ENCODE measurements around the gene CENPP. TPM values are rescaled to one million over a fixed set of nuclear protein-coding genes. Genes with fewer than 3 reads are reported as not detected.
A peak's percentile ranks its signal among the peaks of the same experiment; 100 is the strongest.

The CENPP gene
- total RNA-seq, 1 donor from 2014 or later, result 1.9 TPM

- Histone ChIP-seq H3K36me3 (ENCODE audit: insufficient read depth, low read length) (peaks cover 13% of the 10 kb centered on the region), H3K4me1 (ENCODE audit: insufficient read depth, low read length) (peaks cover 10% of the 10 kb centered on the region), H3K4me2 (ENCODE audit: low read length) (no peak overlapping the region), H3K9ac (ENCODE audit: low read length) (no peak overlapping the region), H3K79me2 (ENCODE audit: insufficient read depth, low read length) (peaks cover 27% of the 10 kb centered on the region), H4K20me1 (ENCODE audit: insufficient read depth, low read length) (peaks cover 51% of the 10 kb centered on the region), H3K4me3 (ENCODE audit: insufficient read depth, low read depth, low read length) (no peak overlapping the region), H3K27me3 (ENCODE audit: insufficient read depth, low read length) (no peaks in the 10 kb centered on the region), H3K9me3 (ENCODE audit: insufficient read depth, low read depth, low read length) (no peaks in the 10 kb centered on the region), H3K27ac (ENCODE audit: low read depth, low read length) (no peak overlapping the region), H2AFZ (ENCODE audit: low read depth, low read length) (no peak overlapping the region)
- no peak overlapping the region for H3K4me3 Mint-ChIP-seq (ENCODE audit: unreplicated experiment)
- H3K27ac Mint-ChIP-seq (ENCODE audit: unreplicated experiment), result no peak overlapping the region
- no peak for DNase-seq (ENCODE audit: low read depth)
- no peaks in the 10 kb centered on the region for H3K27me3 Mint-ChIP-seq (ENCODE audit: low read depth, unreplicated experiment)
- H3K4me1 Mint-ChIP-seq (ENCODE audit: low read depth, unreplicated experiment), result peaks cover 2% of the 10 kb centered on the region
- no peak for FAIRE-seq
- H3K9me3 Mint-ChIP-seq (ENCODE audit: unreplicated experiment), result no peaks in the 10 kb centered on the region
- H3K36me3 Mint-ChIP-seq (ENCODE audit: low read depth, unreplicated experiment), result peaks cover 38% of the 10 kb centered on the region
- no peak for TF ChIP-seq CTCF (IDR thresholded peaks at IDR 0.05; ENCODE audit: insufficient read depth, low read depth, low read length)
- TF ChIP-seq EZH2 (IDR thresholded peaks at IDR 0.05; ENCODE audit: insufficient read depth, low read length), result no peak
Measured at GRCh38 chr9:92652461-92652860, 326.7 kb downstream of the CENPP start.

- H3K4me3 ChIP-seq (ENCODE audit: insufficient read depth, low read depth, low read length), result no peak overlapping the region
- peak overlapping the region; percentile 82 for H3K27ac ChIP-seq (ENCODE audit: low read depth, low read length)
- H3K9ac ChIP-seq (ENCODE audit: low read length), result peak overlapping the region; percentile 60
- H2AFZ ChIP-seq (ENCODE audit: low read depth, low read length), result no peak overlapping the region
- Mint-ChIP-seq H3K4me1 (ENCODE audit: low read depth, unreplicated experiment) (peaks cover 3% of the 10 kb centered on the region), H3K27ac (ENCODE audit: unreplicated experiment) (no peak overlapping the region), H3K36me3 (ENCODE audit: low read depth, unreplicated experiment) (peaks cover 31% of the 10 kb centered on the region), H3K27me3 (ENCODE audit: low read depth, unreplicated experiment) (no peaks in the 10 kb centered on the region), H3K9me3 (ENCODE audit: unreplicated experiment) (no peaks in the 10 kb centered on the region), H3K4me3 (ENCODE audit: unreplicated experiment) (no peak overlapping the region)
- FAIRE-seq, result no peak
- TF ChIP-seq EZH2 (IDR thresholded peaks at IDR 0.05; ENCODE audit: insufficient read depth, low read length), result no peak
- no peak for TF ChIP-seq CTCF (IDR thresholded peaks at IDR 0.05; ENCODE audit: insufficient read depth, low read depth, low read length)
- no peaks in the 10 kb centered on the region for H3K27me3 ChIP-seq (ENCODE audit: insufficient read depth, low read length)
- no peaks in the 10 kb centered on the region for H3K9me3 ChIP-seq (ENCODE audit: insufficient read depth, low read depth, low read length)
- peaks cover 10% of the 10 kb centered on the region for H3K4me1 ChIP-seq (ENCODE audit: insufficient read depth, low read length)
- no peak for DNase-seq (ENCODE audit: low read depth)
- H4K20me1 ChIP-seq (ENCODE audit: insufficient read depth, low read length), result peaks cover 72% of the 10 kb centered on the region
- H3K79me2 ChIP-seq (ENCODE audit: insufficient read depth, low read length), result peaks cover 44% of the 10 kb centered on the region
- H3K36me3 ChIP-seq (ENCODE audit: insufficient read depth, low read length), result peaks cover 3% of the 10 kb centered on the region
- H3K4me2 ChIP-seq (ENCODE audit: low read length), result peak overlapping the region; percentile 52
Measured at GRCh38 chr9:92654481-92655301, 328.9 kb downstream of the CENPP start.

- no peak overlapping the region for H3K4me2 ChIP-seq (ENCODE audit: low read length)
- H4K20me1 ChIP-seq (ENCODE audit: insufficient read depth, low read length), result peaks cover 77% of the 10 kb centered on the region
- Mint-ChIP-seq H3K27ac (ENCODE audit: unreplicated experiment) (peak overlapping the region; percentile 10), H3K36me3 (ENCODE audit: low read depth, unreplicated experiment) (peaks cover 32% of the 10 kb centered on the region), H3K4me1 (ENCODE audit: low read depth, unreplicated experiment) (peaks cover 9% of the 10 kb centered on the region), H3K27me3 (ENCODE audit: low read depth, unreplicated experiment) (no peaks in the 10 kb centered on the region), H3K9me3 (ENCODE audit: unreplicated experiment) (no peaks in the 10 kb centered on the region), H3K4me3 (ENCODE audit: unreplicated experiment) (no peak overlapping the region)
- DNase-seq (ENCODE audit: low read depth), result no peak
- TF ChIP-seq CTCF (IDR thresholded peaks at IDR 0.05; ENCODE audit: insufficient read depth, low read depth, low read length), result no peak
- no peak for TF ChIP-seq EZH2 (IDR thresholded peaks at IDR 0.05; ENCODE audit: insufficient read depth, low read length)
- FAIRE-seq, result no peak
- no peak overlapping the region for H3K4me3 ChIP-seq (ENCODE audit: insufficient read depth, low read depth, low read length)
- H3K27ac ChIP-seq (ENCODE audit: low read depth, low read length), result no peak overlapping the region
- no peak overlapping the region for H3K9ac ChIP-seq (ENCODE audit: low read length)
- H3K9me3 ChIP-seq (ENCODE audit: insufficient read depth, low read depth, low read length), result no peaks in the 10 kb centered on the region
- no peak overlapping the region for H2AFZ ChIP-seq (ENCODE audit: low read depth, low read length)
- peaks cover 3% of the 10 kb centered on the region for H3K36me3 ChIP-seq (ENCODE audit: insufficient read depth, low read length)
- no peaks in the 10 kb centered on the region for H3K27me3 ChIP-seq (ENCODE audit: insufficient read depth, low read length)
- peaks cover 50% of the 10 kb centered on the region for H3K79me2 ChIP-seq (ENCODE audit: insufficient read depth, low read length)
- H3K4me1 ChIP-seq (ENCODE audit: insufficient read depth, low read length), result peaks cover 11% of the 10 kb centered on the region
Measured at GRCh38 chr9:92655366-92655765, 329.6 kb downstream of the CENPP start.

Measured in astrocyte (in vitro differentiated cells and primary cell).